22Rv1 (cell line): ENCODE measurements around the gene SCMH1.
A peak's percentile ranks its signal among the peaks of the same experiment; 100 is the strongest.
"Not testable (repeated sequence)": the region's sequence is repeated elsewhere in the genome, so short reads cannot be mapped to it uniquely, and the experiment has no call there.

Experiments
- H3K27ac ChIP-seq: fragments of 450-650 bp; 2 replicates; pipeline ENCODE4 v1.5.1; 2017
- ZFX ChIP-seq: fragments of 450-650 bp; IDR thresholded peaks from 2 replicates; pipeline ENCODE4 v1.6.1; 2017; ENCODE audit warnings: antibody characterized with exemption, borderline replicate concordance
- TF ChIP-seq, protein P1 (sequence below): fragments of 450-650 bp; IDR thresholded peaks from 2 replicates; pipeline ENCODE4 v1.5.1; 2017; ENCODE audit warnings: mild to moderate bottlenecking

The SCMH1 gene

DNA sequence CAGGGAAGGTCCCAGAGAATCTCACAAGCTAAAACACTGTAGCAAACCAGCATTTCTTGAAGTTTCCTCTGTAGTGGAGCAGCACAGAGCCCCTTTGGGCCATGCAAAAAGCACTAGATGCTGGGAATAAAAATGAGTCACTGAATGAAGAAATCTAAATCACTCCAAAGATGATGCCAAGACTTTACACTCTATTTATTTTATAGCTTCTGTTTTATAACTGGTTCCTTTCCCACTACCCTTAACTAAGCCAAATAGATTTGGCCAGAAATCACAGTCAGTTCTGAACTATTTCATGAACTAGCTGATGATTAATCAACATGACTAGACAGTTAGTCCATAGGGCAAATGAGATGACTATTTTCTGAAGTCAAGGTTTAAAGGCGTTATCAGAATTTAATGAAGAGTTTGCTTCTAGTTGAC lies 89.5 kb downstream of the SCMH1 start:
- no peak for TF ChIP-seq ZFX
- TF ChIP-seq, protein P1, sequence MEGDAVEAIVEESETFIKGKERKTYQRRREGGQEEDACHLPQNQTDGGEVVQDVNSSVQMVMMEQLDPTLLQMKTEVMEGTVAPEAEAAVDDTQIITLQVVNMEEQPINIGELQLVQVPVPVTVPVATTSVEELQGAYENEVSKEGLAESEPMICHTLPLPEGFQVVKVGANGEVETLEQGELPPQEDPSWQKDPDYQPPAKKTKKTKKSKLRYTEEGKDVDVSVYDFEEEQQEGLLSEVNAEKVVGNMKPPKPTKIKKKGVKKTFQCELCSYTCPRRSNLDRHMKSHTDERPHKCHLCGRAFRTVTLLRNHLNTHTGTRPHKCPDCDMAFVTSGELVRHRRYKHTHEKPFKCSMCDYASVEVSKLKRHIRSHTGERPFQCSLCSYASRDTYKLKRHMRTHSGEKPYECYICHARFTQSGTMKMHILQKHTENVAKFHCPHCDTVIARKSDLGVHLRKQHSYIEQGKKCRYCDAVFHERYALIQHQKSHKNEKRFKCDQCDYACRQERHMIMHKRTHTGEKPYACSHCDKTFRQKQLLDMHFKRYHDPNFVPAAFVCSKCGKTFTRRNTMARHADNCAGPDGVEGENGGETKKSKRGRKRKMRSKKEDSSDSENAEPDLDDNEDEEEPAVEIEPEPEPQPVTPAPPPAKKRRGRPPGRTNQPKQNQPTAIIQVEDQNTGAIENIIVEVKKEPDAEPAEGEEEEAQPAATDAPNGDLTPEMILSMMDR: no peak
- H3K27ac ChIP-seq: no peak overlapping the region

DNA sequence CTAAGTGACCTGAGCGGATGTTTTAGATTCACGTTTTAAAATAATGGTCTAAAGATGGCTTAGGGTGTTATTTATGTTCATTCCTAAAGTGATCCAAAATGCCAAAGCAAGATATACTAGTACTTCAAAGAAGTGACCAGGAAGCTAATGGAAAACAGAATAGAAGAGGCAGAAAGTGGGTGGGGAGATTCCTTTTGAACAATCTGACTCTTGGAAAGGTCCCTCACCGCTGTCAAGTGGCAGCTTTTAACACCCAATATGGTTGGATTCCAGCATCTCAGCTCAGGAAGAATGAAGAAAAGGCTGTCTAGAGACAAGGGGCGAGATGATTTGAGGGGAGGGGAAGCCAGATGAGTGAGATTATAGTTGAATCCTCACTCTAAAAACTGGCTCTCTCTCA lies 90.3 kb downstream of the SCMH1 start:
- TF ChIP-seq, protein P1: no peak
- no peak overlapping the region for H3K27ac ChIP-seq

DNA sequence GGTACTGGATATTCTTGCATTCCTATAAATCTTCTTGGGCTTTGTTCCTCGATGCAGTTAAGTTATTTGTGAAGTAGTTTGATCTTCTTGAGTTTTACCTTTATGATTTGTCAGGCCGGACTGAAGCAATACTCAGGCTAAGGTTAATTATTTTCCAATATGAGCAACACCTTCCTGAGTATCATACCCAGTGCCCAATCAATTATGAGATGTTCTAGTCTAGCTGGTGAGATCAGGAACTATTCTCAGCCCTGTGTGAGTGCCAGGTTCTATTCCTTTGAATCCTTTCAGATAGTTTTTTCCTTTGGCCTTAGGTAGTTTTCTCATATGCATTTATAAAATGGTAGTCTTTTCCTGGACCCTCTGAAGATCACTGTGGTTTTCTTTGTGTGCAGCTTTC lies 92.5 kb downstream of the SCMH1 start:
- no peak overlapping the region for H3K27ac ChIP-seq
- TF ChIP-seq ZFX: no peak
- TF ChIP-seq, protein P1: no peak

DNA sequence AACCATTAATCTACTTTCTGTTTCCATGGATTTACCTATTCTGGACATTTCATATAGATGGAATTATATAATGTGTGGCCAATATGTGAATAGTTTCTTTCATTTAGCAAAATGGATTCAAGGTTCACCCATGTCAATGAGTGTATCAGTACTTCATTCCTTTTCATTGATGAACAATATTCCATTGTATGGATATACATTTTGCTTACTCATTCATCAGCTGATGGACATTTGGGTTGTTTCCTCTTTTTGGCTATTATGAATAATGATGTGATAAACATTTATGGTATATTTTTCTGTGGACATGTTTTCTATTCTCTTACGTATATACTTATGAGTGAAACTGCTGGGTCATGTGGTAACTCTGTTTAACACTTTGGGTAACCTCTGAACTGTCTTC lies 97.8 kb downstream of the SCMH1 start:
- TF ChIP-seq, protein P1: no peak
- TF ChIP-seq ZFX: no peak
- no peak overlapping the region for H3K27ac ChIP-seq

DNA sequence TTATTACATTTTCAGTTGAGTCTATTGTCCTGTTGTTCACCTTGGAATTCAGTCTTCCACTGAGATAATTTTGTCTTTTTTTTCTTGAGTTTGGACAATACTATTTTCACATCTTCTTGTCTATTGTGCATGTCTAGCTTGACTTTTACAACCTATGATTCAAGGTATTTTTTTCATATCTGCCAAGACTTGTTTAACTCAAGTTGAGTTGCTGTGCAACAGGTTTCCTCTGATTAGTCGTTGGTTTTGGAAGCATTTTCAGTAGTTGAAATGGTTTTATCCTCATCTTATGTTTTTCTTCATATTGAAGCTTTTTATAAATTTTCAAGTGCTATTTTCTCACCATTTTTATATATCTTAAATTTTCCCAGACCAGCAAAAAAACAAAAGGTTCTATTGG lies 103.6 kb downstream of the SCMH1 start:
- H3K27ac ChIP-seq: no peak overlapping the region
- no peak for TF ChIP-seq ZFX

DNA sequence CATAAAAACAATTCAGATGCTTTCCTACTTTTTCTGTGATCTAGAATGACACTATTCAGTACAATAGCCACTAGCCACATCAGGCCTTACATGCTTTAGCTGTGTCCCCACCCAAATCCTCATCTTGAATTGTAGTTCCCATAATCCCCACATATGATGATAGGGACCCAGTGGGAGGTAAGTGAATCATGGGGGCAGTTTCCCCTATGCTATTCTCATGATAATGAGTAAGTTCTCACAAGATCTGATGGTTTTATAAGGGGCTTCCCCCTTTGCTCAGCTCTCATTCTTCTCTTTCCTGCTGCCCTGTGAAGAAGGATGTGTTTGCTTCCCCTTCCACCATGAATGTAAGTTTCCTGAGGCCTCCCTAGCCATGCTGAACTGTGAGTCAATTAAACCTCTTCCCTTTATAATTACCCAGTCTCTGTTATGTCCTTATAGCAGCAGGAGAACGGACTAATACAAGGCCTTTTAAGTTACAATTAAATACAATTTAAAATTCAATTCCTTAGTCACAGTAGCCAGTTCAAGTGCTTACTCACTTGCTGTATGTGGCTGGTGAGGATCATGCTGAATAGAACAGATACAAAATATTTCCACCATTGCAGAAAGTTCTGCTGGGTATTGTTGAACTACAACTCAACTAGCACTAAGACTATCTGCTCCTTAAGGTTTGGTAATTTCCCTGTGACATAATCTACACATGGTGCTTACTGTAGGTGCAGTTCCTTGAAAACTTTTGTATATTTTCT lies 106.7 kb downstream of the SCMH1 start:
- no peak for TF ChIP-seq ZFX
- TF ChIP-seq, protein P1: no peak
- H3K27ac ChIP-seq: no peak overlapping the region

DNA sequence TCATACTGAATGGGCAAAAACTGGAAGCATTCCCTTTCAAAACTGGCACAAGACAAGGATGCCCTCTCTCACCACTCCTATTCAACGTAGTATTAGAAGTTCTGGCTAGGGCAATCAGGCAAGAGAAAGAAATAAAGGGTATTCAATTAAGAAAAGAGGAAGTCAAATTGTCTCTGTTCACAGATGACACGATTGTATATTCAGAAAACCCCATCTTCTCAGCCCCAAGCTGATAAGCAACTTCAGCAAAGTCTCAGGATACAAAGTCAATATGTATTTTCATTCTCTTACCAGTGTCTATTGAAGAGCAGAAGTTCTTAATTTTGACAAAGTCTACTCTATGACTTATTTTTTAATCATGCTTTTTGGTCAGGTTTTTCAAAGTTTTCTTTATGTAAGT lies 107.8 kb downstream of the SCMH1 start:
- H3K27ac ChIP-seq: not testable (repeated sequence)

DNA sequence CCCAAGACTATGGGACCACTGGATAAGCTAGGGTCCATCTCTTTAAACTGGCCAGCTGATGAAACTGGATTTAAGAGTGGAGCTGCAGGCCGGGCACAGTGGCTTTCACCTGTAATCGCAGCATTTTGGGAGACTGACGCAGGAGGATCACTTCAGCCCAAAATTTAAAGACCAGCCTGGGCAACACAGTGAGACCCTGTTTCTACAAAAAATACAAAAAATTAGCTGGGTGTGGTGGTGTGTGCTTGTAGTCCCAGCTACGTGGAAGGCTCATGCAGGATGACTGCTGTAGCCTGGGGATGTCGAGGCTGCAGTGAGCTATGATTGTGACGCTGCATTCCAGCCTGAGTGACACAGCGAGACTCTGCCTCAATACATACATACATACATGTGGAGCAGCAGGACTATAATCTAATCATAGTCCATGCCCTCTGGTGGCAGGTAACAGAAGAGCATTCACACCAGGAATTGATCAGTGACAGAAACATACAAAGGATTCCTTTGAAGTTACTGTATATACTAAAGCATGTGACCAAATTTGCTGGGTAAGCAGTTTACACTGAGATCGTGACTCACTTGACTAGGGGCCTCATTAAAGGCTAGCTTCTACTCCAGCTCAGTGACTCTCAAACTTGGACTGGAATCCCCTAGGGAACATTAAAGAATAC lies 119.1 kb downstream of the SCMH1 start:
- no peak for TF ChIP-seq ZFX
- TF ChIP-seq, protein P1: peak; percentile 71

More for the DNA sequence above, 119.1 kb downstream of the SCMH1 start:
- H3K27ac ChIP-seq: no peak overlapping the region
